ENCODE data around the gene FYB2.

Gene FYB2

DNA sequence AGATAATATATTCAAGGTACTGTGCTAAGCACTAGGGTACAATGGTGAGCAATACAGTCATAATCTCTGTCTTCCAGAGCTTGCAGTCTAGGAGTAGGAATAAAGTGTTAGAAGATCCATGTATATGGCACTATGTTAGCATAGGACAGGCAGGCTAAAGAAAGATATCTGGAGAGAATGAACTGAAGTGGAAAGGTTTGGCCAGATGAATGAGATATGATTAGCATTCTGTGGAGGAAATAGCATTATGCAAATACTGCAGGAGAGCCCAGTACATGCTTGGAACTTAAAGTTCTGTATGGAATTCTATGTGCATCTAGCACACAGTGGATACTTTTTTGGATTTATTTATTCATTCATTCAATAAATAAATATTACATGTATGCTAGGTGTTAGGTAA, 40.1 kb upstream of the FYB2 start:
- DNase-seq (ENCODE audit: low read depth, low spot score): no peak
- H3K4me3 ChIP-seq (ENCODE audit: low read depth, low read length): no peak overlapping the region
- ChIA-PET POLR2A (no interaction called here), CTCF (no interaction called here)
- TF ChIP-seq, protein P1, sequence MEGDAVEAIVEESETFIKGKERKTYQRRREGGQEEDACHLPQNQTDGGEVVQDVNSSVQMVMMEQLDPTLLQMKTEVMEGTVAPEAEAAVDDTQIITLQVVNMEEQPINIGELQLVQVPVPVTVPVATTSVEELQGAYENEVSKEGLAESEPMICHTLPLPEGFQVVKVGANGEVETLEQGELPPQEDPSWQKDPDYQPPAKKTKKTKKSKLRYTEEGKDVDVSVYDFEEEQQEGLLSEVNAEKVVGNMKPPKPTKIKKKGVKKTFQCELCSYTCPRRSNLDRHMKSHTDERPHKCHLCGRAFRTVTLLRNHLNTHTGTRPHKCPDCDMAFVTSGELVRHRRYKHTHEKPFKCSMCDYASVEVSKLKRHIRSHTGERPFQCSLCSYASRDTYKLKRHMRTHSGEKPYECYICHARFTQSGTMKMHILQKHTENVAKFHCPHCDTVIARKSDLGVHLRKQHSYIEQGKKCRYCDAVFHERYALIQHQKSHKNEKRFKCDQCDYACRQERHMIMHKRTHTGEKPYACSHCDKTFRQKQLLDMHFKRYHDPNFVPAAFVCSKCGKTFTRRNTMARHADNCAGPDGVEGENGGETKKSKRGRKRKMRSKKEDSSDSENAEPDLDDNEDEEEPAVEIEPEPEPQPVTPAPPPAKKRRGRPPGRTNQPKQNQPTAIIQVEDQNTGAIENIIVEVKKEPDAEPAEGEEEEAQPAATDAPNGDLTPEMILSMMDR (IDR thresholded peaks at IDR 0.05; ENCODE audit: insufficient read depth, low read length, missing control alignments): no peak

DNA sequence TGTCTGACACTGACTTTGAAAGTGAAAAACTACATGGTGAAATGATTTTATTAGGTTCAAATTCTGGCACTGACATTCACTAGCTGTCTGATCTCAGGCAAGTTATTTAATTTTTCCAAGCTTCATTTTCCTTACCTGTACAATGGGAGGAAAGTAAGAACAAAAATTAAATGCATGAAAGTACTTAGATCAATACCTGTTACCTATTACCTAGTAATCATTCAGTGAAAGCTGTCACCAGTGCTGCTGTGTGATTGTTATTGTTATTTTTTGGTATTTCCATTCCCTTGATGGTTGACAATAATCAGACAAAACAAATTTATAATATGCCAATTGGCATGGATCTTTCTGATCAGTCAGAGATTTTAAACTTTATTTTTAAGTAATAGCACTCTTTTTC, 37.0 kb upstream of the FYB2 start:
- DNase-seq (ENCODE audit: low read depth, low spot score): no peak
- H3K4me3 ChIP-seq (ENCODE audit: low read depth, low read length): no peak overlapping the region
- ChIA-PET CTCF (interaction anchor here (1.0 to 2.1 kb wide), 2 partner anchors 24 to 35 kb away, joined by 4 to 8 read pairs; no protein-coding TSS in a partner anchor), POLR2A (no interaction called here)
- TF ChIP-seq, protein P1 (IDR thresholded peaks at IDR 0.05; ENCODE audit: insufficient read depth, low read length, missing control alignments): no peak

DNA sequence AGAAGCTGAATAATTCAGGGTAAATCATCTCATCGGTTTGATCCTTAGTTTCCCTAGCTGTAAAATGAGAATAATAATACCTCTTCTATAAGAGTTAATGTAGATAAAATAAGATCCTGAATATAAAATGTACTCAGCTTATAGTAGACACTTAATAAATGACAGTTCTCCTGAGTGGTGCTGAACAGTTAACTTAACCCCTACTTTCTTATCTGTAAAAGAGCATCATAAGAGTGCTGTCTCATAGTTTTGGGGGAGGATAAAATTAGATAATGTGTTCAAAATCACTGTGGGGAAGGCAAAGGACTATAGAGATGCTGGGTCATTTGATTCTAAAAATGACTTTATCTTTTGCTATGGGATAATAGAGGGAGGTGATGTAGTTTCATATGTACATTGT, 36.0 kb upstream of the FYB2 start:
- TF ChIP-seq, protein P1 (IDR thresholded peaks at IDR 0.05; ENCODE audit: insufficient read depth, low read length, missing control alignments): no peak
- DNase-seq (ENCODE audit: low read depth, low spot score): no peak
- H3K4me3 ChIP-seq (ENCODE audit: low read depth, low read length): no peak overlapping the region
- POLR2A ChIA-PET: no interaction called here
- CTCF ChIA-PET: interaction anchor here (2.1 kb wide), 1 partner anchor 34 kb away, joined by 8 read pairs; no protein-coding TSS in a partner anchor

DNA sequence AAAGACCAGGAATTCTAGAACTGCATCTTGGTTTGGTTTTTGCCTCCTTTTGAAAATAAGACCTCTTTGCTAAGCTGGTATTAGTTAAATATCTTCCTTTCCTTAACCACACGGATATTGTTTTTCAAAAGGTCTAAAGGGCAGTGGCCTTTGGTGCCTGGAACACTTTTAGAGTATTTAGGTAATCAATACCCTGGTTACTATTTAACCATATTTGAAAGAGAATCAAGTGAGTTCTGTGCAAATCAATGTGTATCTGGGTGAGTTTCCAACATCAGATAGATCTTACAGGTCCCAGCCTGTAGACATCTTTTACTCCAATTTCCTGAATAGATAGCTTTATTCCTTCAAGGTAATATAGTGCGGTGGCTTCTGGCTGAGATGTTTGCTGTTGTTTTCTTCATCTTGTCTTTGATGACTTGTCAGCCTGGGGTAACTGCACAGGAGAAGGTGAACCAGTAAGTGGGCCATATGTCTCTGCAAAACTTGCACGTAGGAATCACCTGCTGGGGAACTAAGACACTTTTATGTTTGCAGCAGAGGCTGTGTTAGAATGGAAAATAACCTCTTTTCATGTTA, 35.4 kb upstream of the FYB2 start, which contains the start of gene C8A:
C8A (plus strand) TSS at position 277 of the 579 bp plus-strand sequence; CDS start at position 382, 105 bp downstream.
- DNase-seq (ENCODE audit: low read depth, low spot score): no peak
- TF ChIP-seq, protein P1 (IDR thresholded peaks at IDR 0.05; ENCODE audit: insufficient read depth, low read length, missing control alignments): no peak
- ChIA-PET POLR2A (no interaction called here), CTCF (interaction anchor here (2.1 kb wide), 1 partner anchor 34 kb away, joined by 8 read pairs; no protein-coding TSS in a partner anchor)
- H3K4me3 ChIP-seq (ENCODE audit: low read depth, low read length): no peak within 1 kb of the TSS

DNA sequence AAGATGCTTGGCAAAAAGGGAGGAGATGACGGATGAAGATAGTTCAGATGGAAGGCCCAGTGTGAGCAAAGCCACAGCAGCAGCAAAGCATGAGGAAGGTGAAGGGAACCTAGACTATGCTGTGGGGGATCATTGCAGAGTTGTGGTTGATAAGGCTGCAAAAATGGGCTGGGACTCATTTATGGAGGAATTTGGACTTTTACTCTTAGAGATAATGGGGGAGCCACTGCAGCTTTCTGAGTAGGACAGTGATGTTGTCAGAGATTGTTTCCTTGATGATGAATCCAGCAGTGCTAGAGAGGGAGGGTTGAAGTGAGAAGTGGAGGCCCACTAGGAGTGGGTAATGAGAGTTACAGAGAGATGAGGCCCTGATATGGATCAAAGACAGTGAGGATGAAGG, 33.3 kb upstream of the FYB2 start:
- ChIA-PET CTCF (interaction anchor here (1.1 kb wide), 1 partner anchor 21 kb away, joined by 3 read pairs; no protein-coding TSS in a partner anchor), POLR2A (no interaction called here)
- H3K4me3 ChIP-seq (ENCODE audit: low read depth, low read length): no peak overlapping the region
- no peak for DNase-seq (ENCODE audit: low read depth, low spot score)
- TF ChIP-seq, protein P1 (IDR thresholded peaks at IDR 0.05; ENCODE audit: insufficient read depth, low read length, missing control alignments): no peak

DNA sequence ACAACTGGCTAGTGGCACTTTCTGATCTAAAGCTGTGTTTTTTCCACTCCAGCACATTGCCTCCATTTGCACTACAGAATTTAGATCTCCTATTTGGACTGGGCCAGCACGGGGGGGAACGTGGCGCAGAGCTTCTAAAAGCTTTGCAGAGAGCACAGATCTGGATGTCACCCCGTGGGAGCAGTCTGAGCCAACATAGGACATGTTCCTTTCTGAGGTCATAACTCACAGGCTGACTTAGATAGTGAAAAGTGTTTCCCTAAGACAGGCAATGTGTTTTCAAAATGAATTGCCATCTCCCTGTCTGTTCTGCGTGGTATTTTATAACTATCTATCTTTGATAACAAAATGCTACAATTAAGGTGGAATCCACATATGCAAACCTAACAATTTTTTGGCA, 31.7 kb upstream of the FYB2 start:
- no peak for DNase-seq (ENCODE audit: low read depth, low spot score)
- H3K4me3 ChIP-seq (ENCODE audit: low read depth, low read length): no peak overlapping the region
- CTCF ChIA-PET: interaction anchor here (1.0 kb wide), 1 partner anchor 13 kb away, joined by 3 read pairs; no protein-coding TSS in a partner anchor
- POLR2A ChIA-PET: no interaction called here
- TF ChIP-seq, protein P1 (IDR thresholded peaks at IDR 0.05; ENCODE audit: insufficient read depth, low read length, missing control alignments): no peak
